Parathyroid adenoma (tissue), 2 donors: ENCODE results near the gene CLSTN3.

Source experiments
- H2AFZ ChIP-seq: fragments of 300-600 bp; sonication (generic); one replicate; pipeline ENCODE4 v1.7.0; 2017; ENCODE audit warnings: antibody characterized with exemption, mild to moderate bottlenecking
- H3K27ac ChIP-seq: fragments of 300-600 bp; sonication (generic); one replicate; pipeline ENCODE4 v1.7.0; 2017
- H3K27me3 ChIP-seq: fragments of 300-600 bp; sonication (generic); one replicate; pipeline ENCODE4 v1.7.0; 2017; ENCODE audit warnings: low read length; ENCODE audit not compliant: control insufficient read depth, insufficient read depth
- H3K36me3 ChIP-seq: fragments of 300-600 bp; sonication (generic); one replicate; pipeline ENCODE4 v1.7.0; 2017; ENCODE audit warnings: low read length; ENCODE audit not compliant: control insufficient read depth, insufficient read depth
- H3K4me1 ChIP-seq: fragments of 300-600 bp; sonication (generic); one replicate; pipeline ENCODE4 v1.7.0; 2017; ENCODE audit warnings: control low read depth
- H3K4me2 ChIP-seq: fragments of 300-600 bp; sonication (generic); one replicate; pipeline ENCODE4 v1.7.0; 2017; ENCODE audit warnings: low read length
- H3K4me3 ChIP-seq: fragments of 300-600 bp; sonication (generic); one replicate; pipeline ENCODE4 v1.7.0; 2017; ENCODE audit warnings: low read depth, low read length
- H3K79me2 ChIP-seq: fragments of 300-600 bp; sonication (generic); one replicate; pipeline ENCODE4 v1.7.0; 2017; ENCODE audit warnings: control low read depth
- H3K9ac ChIP-seq: fragments of 300-600 bp; sonication (generic); one replicate; pipeline ENCODE4 v1.7.0; 2017; ENCODE audit warnings: mild to moderate bottlenecking
- H3K9me3 ChIP-seq: fragments of 300-600 bp; sonication (generic); one replicate; pipeline ENCODE4 v1.7.0; 2017; ENCODE audit warnings: low read length; ENCODE audit not compliant: control insufficient read depth
- CTCF ChIP-seq: fragments of 300-600 bp; sonication (generic); IDR thresholded peaks from one replicate; pipeline ENCODE4 v1.7.0; 2017; ENCODE audit warnings: antibody characterized with exemption, mild to moderate bottlenecking
- donor health status: primary hyperparathyroidism.

CLSTN3 gene

GRCh38 chr12:7131502-7131866, 1.3 kb downstream of the CLSTN3 start:
- Histone ChIP-seq H3K4me3 (peak overlapping the region; percentile 90), H3K79me2 (no peaks in the 10 kb centered on the region), H3K4me2 (peak overlapping the region; percentile 100), H3K4me1 (peaks cover 5% of the 10 kb centered on the region), H3K27ac (peak overlapping the region; percentile 83), H2AFZ (peak overlapping the region; percentile 84), H3K36me3 (no peaks in the 10 kb centered on the region), H3K27me3 (no peaks in the 10 kb centered on the region), H3K9ac (no peak overlapping the region), H3K9me3 (no peaks in the 10 kb centered on the region)
- TF ChIP-seq CTCF = no peak

- no peaks in the 10 kb centered on the region for H3K36me3 ChIP-seq
- H3K79me2 ChIP-seq = no peaks in the 10 kb centered on the region
- H2AFZ ChIP-seq = no peak overlapping the region
- no peak overlapping the region for H3K4me2 ChIP-seq
- no peak overlapping the region for H3K9ac ChIP-seq
- H3K4me1 ChIP-seq = no peaks in the 10 kb centered on the region
- no peak overlapping the region for H3K4me3 ChIP-seq
- no peak for TF ChIP-seq CTCF
- no peak overlapping the region for H3K27ac ChIP-seq
- H3K27me3 ChIP-seq = no peaks in the 10 kb centered on the region
- H3K9me3 ChIP-seq = no peaks in the 10 kb centered on the region
Measured at GRCh38 chr12:7134396-7135166, 4.4 kb downstream of the CLSTN3 start.

- Histone ChIP-seq H3K27me3 (no peaks in the 10 kb centered on the region), H3K4me3 (no peak overlapping the region), H3K4me1 (no peaks in the 10 kb centered on the region), H2AFZ (no peak overlapping the region), H3K9ac (no peak overlapping the region), H3K27ac (no peak overlapping the region), H3K79me2 (no peaks in the 10 kb centered on the region), H3K4me2 (no peak overlapping the region), H3K9me3 (no peaks in the 10 kb centered on the region), H3K36me3 (no peaks in the 10 kb centered on the region)
- no peak for TF ChIP-seq CTCF
Measured at GRCh38 chr12:7136071-7136470, 5.9 kb downstream of the CLSTN3 start.

GRCh38 chr12:7136676-7137075, 6.5 kb downstream of the CLSTN3 start:
- Histone ChIP-seq H3K27ac (no peak overlapping the region), H3K4me3 (no peak overlapping the region), H2AFZ (no peak overlapping the region), H3K4me1 (no peaks in the 10 kb centered on the region), H3K9me3 (no peaks in the 10 kb centered on the region), H3K9ac (no peak overlapping the region), H3K36me3 (no peaks in the 10 kb centered on the region), H3K4me2 (no peak overlapping the region), H3K79me2 (no peaks in the 10 kb centered on the region), H3K27me3 (no peaks in the 10 kb centered on the region)
- no peak for TF ChIP-seq CTCF

- no peaks in the 10 kb centered on the region for H3K9me3 ChIP-seq
- no peak overlapping the region for H3K4me2 ChIP-seq
- H3K27me3 ChIP-seq = no peaks in the 10 kb centered on the region
- H3K36me3 ChIP-seq = no peaks in the 10 kb centered on the region
- no peak overlapping the region for H3K9ac ChIP-seq
- no peak overlapping the region for H3K27ac ChIP-seq
- no peak overlapping the region for H2AFZ ChIP-seq
- TF ChIP-seq CTCF = no peak
- H3K4me3 ChIP-seq = no peak overlapping the region
- H3K4me1 ChIP-seq = no peaks in the 10 kb centered on the region
- H3K79me2 ChIP-seq = no peaks in the 10 kb centered on the region
Measured at GRCh38 chr12:7137908-7138307, 7.7 kb downstream of the CLSTN3 start.
